Midbrain (tissue), 1 donor: ENCODE results near the gene ZNF341.
"Not testable (repeated sequence)": the region's sequence is repeated elsewhere in the genome, so short reads cannot be mapped to it uniquely, and the experiment has no call there.

Experiments
- DNase-seq: peaks from one replicate; lab custom pipeline; 2025; lab: John Stamatoyannopoulos, UW

Gene ZNF341

DNA sequence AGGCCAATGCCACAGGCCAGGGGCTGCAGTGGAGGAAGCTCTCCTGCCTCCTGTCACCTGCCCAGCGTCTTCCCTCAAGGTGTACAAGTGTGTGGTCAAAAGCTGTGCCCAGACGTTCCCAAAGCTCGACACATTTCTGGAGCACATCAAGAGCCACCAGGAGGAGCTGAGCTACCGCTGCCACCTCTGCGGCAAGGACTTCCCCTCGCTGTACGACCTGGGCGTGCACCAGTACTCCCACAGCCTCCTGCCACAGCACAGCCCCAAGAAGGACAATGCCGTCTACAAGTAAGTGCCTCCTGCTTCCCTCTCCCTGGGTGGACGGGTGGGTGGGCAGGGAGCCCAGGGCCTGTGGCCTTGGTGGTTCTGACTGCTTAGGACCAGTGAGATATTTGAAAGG is 38.2 kb downstream of the ZNF341 start:
- no peak for DNase-seq

DNA sequence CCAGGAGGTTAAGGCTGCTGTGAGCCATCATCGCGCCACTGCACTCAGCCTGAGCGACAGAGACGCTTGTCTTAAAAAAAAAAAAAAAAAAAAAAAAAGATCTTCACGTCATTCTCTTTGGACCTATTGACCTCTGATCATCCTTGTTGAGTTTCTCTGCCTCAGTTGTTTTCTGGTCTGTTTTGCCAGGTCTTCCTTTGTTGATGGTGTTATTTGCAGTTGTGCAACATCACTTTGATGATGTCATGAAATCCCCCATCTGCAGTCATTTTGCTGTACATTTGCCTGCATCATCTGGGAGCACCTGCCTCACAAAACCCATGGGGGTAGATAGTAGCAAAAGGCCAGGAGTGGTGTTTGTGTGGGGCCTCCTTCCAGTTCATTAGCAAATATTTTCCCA is 40.1 kb downstream of the ZNF341 start:
- no peak for DNase-seq

DNA sequence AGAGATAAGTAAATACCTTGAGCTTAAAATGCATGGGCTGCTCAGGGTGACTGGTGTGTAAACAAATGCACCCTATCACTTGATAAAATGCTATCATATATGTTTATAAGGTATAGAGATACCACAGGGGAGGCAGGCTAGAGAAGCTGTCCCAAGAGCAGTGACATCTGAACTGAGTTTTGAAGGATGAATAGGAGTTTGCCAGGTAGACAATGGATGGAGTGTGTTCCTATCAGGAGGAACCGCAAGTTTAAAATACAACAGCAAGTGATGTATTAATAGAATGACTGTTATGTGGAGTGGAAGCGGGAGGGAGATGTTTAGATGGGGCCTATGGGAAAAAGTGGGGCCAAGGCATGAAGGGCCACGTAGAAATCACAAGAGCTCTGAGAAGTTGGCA is 40.6 kb downstream of the ZNF341 start:
- no peak for DNase-seq

DNA sequence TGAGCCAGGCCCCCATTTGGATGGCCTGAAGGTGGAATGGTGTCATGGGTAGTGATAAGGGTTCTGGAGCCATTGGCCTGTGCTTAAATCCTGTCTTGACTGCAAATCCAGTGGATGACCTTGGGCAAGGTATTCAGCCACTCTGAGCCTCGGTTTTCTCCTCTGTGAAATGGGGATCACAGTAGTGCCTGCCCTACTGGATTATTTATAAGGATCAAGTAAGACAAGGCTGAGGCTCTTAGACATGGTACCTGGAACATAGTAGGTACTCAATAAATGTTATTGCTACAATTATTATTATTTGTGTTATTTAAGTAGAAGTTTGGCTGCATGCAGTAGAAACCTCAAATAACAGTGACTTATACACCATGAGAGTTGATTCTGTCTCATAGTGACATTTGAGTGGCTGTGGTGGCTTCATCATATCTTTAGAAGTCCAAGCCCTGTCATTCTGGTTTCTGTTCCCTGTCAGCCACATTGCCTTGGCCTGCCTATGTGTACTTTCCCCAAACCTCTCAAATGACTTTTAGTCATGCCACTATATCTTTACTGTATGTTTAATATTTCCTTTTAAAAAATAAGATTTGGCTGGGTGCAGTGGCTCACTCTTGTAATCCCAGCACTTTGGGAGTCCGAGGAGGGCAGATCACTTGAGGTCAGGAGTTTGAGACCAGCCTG is 41.8 kb downstream of the ZNF341 start:
- DNase-seq: no peak

DNA sequence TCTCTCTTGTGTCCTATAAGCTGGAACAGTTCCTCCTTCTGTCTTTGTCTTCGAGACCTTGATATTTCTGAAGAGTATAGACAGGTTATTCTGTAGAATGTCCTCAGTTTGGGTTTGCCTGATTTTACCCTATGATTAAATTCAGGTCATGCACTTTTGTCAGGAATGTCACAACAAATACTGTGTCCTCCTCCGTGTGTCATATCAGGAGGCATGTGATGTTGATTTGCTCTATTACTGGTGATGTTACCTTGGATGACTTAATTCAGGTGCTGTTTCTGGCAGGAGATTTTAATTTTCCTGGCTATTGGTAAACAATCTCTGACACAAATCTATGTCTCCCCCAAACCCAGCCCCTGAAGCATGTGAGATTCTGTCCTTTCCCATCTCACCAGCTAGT is 46.0 kb downstream of the ZNF341 start:
- DNase-seq: no peak

DNA sequence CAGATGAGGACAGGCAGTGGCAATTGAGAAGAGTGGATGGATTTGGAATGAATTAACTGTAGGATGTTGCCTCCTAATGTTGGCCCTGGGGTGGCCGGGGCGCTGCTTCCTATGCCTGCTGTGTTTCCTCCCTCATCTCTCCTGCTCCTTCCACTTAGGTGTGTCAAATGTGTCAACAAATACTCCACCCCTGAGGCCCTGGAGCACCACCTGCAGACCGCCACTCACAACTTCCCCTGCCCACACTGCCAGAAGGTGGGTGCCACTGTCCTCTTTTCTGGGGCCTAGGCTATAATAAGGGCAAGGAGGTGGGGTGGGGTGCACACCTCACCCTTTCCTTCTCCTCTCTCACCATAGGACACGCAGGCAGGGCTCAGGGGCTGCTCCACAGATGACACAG is 49.3 kb downstream of the ZNF341 start:
- DNase-seq: no peak

DNA sequence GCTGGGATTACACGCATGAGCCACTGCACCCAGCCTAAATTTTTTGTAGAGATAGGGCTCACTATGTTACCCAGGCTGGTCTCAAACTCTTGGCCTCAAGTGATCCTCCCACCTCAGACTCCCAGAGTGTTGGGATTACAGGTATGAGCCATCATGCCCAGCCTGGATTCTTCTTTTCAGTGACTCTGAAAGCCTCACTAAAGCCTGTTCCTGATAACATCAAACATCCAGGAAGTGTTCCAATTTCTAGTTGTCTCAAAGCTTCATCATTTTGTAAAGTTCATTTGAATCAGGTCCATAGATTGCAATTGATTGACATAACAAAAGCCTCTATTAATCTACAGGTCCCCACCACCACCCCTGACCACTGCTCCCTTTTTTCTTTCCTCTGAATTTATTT is 50.1 kb downstream of the ZNF341 start:
- DNase-seq: no peak

DNA sequence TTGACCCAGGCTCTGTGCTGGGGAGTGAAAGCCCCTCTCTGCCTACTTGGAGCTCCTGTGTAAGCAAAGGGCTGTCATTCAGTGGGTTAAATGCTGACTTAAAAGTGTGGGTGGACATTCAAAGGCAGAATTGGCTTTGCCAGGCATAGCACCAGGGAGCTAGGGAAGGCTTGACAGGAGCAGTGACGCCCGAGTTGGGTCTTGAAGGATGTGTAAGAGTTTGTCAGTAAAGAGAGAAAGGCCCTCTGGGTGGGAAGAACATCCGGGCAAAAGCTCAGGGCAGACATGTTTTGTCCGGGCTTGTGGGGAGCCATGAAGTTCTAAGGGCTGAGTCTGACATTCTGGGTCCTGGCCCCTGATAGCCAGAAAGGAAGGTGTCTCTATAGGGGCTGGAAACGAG is 51.5 kb downstream of the ZNF341 start:
- no peak for DNase-seq

DNA sequence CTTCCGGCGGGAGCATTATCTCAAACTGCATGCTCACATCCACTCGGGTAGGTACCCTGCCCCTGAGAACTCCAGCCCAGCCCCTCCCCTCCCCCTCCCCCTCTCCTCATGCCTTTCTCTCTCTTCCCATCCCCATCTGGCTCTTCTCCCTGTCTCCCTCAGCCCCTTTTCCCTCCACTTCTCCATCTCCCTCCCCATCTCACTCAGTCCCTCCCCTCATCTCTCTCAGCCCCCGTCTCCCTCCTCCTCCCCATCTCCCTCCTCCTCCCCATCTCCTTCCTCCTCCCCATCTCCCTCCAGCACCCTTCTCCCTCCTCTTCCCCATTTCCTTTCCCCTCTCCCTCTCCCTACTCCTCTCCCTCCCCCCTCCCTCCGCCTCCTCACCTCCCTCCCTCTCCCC is 52.0 kb downstream of the ZNF341 start:
- no peak for DNase-seq

DNA sequence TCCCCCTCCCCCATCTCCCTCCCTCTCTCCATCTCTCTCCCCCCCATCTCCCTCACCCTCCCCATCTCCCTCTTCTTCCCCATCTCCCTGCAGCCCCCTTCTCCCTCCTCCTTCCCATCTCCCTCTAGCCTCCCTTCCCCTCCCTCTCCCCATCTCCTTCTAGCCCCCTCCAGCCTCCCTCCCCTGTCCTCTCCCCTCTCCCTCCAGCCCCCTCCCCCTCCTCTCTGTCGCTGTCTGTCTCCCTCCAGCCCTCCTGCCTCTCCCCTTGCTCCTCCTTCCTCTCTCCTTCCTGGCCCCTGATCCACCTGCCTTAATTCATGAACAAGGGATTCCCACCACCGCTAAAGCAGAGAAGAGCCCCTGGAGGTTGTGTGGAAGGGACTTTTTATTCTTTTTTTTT is 52.4 kb downstream of the ZNF341 start:
- DNase-seq: no peak

DNA sequence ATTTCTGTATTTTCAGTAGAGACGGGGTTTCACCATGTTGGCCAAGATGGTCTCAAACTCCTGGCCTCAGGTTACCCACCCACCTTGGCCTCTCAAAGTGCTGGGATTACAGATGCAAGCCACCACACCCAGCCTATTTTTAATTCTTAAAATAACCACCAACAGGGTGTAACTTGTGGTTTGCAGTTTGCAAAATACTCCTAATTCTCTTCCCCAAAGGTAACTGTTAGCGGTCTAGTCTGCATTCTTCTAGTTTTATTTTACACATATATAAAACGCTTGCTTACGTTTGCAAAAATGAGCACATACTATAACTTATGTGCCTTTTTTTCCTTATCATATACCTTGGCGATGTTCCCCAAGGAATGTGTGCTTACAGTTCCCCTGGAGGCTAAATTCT is 53.7 kb downstream of the ZNF341 start:
- no peak for DNase-seq

DNA sequence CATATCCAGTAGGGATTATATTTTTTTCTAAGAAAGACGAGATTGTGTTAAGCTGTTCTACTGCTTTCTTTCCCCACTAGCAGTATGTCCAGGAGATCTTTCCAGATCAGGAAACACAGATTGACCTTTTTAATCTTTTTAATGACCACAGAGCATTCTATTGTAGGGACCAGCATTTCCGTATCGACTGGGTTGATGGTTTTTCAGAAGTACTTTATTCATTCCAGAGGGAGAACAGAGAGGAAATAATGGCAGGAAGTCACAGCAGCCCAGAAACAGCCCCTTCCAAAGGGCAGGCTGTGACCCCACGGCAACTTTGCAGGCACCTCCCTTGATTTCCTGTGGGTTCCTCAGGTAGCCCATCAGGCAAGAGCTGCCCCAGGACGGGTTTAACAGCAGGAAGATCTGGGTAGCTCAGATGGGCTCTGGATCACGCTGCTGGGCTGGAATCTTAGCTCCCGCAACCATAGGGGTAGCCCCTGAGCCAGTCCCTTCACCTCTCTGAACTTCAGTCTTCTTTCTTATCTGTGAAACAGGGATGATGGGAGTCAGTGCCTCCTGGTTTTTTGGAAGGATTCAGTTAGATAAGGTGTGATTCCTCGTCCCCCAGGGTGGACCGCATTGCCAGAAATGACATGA is 55.6 kb downstream of the ZNF341 start:
- DNase-seq: no peak

DNA sequence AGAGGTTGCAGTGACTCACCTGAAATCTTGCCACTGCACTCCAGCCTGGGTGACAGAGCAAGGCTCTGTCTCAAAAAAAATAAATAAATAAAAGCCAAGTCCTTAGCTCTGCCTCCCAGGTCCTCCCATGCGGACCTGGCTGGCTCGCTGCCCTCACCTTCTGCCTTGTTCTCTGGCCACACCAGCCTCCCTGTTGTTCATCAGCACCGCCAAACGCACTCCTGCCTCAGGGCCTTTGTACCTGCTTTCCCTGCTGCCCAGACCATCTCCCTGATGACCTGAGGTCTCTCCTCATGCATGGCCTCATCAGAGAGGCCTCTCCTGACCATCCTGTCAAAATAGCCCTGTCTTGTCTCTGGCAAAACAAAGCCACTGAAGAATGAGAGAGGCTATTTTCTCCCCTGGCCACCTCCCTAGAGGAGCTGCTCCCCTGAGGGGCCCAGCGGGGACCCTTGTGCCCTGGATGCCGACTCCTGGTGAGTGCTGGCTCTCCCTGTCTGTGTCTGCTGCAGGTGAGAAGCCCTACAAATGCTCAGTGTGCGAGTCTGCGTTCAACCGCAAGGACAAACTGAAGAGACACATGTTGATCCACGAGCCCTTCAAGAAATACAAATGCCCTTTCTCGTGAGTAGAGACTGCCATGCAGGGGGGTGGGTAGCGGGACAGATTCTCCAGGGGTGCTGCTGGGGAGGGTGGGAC is 56.7 kb downstream of the ZNF341 start:
- DNase-seq: no peak

DNA sequence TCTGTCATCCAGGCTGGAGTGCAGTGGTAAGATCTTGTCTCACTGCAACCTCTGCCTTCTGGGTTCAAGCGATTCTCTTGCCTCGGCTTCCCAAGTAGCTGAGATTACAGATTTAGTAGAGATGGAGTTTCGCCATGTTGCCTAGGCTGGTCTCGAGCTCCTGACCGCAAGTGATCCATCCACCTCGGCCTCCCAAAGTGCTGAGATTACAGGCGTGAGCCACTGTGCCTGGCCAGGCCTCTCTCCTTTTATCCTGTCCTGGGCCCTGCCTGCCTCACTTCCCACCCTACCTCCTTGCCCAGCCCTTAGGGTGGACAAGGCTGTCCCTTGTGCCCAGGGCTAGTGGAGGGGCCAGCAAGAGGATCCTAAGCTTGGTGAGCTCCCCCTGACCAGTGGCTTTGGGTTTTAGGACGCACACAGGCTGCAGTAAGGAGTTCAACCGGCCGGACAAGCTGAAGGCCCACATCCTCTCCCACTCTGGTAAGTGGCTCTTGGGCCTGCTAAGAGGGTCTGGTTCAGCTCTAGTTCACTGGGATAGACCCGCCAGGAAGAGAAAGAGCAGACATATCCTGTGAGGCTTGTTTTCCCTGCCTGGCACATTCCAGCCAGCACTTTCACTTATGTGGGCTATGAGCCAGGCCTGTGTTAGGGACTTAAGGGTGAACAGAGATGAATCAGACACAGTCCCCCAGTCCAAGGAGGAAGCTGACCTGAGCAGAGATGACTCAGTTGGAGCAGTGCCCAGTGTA is 57.5 kb downstream of the ZNF341 start:
- no peak for DNase-seq

DNA sequence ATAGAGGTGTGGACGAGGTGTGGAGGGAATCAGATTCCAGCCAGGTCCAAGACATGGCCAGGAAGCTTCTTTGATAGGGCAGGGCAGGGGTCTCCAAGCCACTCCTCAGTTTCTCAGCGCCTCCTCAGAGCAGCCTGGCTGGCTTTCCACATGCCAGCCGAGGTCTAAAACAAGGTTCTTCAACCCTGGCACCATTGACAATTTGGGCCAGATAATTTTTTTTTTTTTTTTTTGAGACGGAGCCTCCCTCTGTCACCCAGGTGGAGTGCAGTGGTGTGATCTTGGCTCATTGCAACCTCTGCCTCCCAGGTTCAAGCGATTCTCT is 58.0 kb downstream of the ZNF341 start:
- DNase-seq: no peak

DNA sequence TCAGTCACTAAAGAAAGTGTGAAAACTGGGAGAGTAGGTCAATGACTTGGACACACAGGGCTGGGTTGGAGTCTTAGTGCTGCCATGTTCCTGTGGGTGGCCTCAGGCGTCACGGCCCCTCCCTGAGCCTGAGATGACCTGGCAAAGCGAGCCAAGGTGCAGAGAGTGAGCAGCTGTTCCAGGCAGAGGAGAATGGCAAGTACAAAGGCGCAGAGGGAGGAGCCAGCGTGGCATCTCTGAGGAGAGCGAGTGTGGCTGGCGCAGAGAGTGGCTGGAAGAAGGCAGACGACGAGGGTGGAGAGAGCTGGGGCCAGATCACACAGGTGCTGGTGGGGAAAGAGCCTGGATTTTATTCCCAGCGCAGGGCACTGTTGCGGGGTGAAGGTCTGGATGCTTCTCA is 58.8 kb downstream of the ZNF341 start:
- DNase-seq: no peak

DNA sequence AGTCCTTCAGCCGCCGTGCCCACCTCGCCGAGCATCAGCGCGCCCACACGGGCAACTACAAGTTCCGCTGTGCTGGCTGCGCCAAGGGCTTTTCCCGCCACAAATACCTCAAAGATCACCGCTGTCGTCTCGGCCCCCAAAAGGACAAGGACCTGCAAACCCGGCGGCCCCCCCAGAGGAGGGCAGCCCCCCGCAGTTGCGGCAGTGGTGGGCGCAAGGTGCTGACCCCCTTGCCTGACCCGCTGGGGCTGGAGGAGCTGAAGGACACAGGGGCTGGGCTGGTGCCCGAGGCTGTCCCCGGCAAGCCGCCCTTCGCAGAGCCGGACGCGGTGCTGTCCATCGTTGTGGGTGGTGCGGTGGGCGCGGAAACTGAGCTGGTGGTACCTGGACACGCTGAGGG is 59.2 kb downstream of the ZNF341 start:
- no peak for DNase-seq

DNA sequence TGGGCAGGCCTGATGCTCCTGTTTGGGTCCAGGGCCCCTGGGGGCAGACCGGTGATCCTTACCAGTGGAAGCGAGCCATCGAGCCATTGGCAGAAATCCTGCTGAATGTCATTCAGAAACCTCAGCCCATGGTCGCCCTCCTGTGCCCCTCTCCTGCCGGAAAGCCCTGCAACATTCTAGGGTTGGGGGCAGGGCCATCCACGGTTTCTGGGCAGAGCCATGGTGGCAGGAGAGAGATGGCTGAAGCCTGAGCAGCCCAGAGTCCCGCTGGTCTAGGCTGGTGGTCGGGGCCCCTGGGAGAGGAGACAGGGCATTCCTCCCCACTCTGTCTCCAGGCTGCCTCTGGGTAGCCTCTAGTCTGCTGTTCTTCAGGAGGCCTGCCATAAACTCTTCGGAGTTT is 59.7 kb downstream of the ZNF341 start:
- DNase-seq: no peak

DNA sequence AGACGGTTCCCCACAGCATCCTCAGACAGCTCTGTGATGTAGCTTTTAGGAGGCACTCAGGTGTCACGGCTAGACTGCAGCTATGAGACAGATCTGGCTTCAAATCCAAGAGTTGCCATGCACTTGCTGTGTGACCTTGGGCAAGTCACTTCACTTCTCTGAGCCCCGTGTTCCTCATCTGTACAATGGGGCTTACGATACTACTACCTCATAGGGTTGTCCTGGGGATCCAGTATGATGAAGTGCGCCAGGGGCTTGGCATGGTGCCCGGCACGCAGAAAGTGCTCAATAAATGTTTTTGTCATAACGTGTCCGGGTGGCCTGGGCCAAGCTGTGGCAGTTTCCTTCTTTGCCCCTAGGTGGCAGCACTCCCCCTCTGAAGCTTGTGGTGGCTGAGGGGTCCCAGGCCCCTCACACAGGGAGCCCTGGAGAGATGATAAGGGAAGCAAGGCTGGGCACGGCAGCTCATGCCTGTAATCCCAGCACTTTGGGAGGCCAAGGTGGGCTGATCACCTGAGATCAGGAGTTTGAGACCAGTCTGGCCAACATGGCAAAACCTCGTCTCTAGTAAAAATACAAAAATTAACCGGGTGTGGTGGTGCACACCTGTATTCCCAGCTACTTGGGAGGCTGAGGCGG is 60.3 kb downstream of the ZNF341 start:
- DNase-seq: no peak

DNA sequence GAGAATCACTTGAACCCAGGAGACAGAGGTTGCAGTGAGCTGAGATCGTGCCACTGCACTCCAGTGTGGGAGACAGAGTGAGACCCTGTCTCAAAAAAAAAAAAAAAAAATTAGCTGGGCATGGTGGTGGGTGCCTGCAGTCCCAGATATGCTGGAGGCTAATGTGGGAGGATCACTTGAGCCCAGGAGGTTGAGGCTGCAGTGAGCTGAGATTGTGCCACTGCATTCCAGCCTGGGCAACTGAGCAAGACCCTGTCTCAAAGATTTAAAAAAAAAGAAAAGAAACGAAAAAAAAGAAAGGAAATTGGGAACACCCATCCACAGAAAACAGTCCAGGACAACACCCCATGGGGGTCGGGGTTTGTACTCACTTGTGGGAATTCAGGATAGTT is 60.8 kb downstream of the ZNF341 start:
- DNase-seq: not testable (repeated sequence)

DNA sequence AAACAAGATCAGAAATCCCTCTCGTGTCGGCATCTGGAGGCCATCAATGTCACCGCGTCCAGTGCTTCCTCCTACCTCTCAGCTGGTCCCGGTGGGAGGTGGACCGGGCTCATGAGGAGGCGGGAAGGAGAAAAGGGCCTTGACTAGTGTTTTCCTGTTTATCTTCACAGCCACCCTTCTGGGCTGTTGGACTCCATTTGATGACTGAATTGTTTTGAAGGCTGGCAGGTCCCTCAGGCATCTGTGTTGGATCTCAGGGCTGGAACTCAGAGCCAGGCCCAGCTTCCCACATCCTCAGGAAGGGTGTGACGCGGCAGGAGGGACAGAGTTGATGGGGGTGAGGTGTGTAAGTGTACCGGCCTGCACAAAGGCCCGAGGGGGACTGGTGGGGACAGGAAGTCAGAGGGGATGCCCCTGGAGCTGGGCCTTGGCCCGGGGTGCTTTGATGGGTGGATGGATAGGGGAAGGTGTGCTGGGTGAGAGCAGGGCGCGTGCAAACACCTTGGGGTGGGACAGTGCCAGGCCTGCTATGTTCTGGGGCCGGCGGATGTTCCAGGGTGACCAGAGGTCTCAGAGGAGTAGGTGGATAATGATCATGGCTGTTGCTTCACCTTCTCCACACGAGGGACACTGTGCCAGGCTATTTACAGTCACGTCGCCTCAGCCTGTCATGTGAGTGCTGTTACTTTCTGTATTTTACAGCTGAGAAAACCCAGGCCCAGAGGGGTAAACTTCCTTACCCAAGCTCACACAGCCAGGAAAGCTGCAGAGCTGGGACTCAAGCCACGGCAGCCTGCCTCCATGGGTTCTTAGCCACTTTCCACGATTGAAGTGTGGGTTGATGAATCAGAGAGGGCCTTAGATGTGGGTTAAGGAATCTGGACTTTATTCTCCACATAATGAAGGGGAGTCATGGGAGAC is 61.5 kb downstream of the ZNF341 start:
- no peak for DNase-seq
